Liver (tissue), 9 donors: ENCODE measurements around the gene TMEM179. TPM values are rescaled to one million over a fixed set of nuclear protein-coding genes. Genes with fewer than 3 reads are reported as not detected.

Experiments
- DNase-seq: peaks from one replicate; pipeline ENCODE4 v3.0.0-alpha.2; 2017; ENCODE audit warnings: low spot score
- H3K27ac ChIP-seq, 2 donors: one replicate each; pipeline ENCODE4 v1.7.0; 2013; ENCODE audit warnings: inconsistent platforms in 2 of 2, low read length in 2 of 2, control low read depth in 1 of 2, low read depth in 1 of 2, mild to moderate bottlenecking in 1 of 2
- H3K27me3 ChIP-seq, 4 donors: one replicate each; pipeline versions ENCODE4 v1.6.1 to v1.7.0; 2013; ENCODE audit warnings: low read length in 3 of 4, inconsistent platforms in 1 of 4, mild to moderate bottlenecking in 1 of 4, moderate library complexity in 1 of 4; ENCODE audit not compliant: control insufficient read depth in 4 of 4, insufficient read depth in 4 of 4
- H3K36me3 ChIP-seq, 4 donors: one replicate each; pipeline versions ENCODE4 v1.6.1 to v1.7.0; 2013; ENCODE audit warnings: low read length in 3 of 4, mild to moderate bottlenecking in 3 of 4, low read depth in 1 of 4, moderate library complexity in 1 of 4; ENCODE audit not compliant: control insufficient read depth in 4 of 4, insufficient read depth in 3 of 4
- H3K4me1 ChIP-seq, 4 donors: one replicate each; pipeline versions ENCODE4 v1.6.1 to v1.7.0; 2013; ENCODE audit warnings: low read length in 3 of 4, mild to moderate bottlenecking in 3 of 4, moderate library complexity in 1 of 4; ENCODE audit not compliant: control insufficient read depth in 4 of 4, insufficient read depth in 4 of 4
- H3K4me3 ChIP-seq, 3 donors: one replicate each; pipeline versions ENCODE4 v1.6.1 to v1.7.0; 2013; ENCODE audit warnings: low read length in 3 of 3, control low read depth in 1 of 3, low read depth in 1 of 3, mild to moderate bottlenecking in 1 of 3
- H3K9ac ChIP-seq, 2 donors: one replicate each; pipeline ENCODE4 v1.7.0; 2013; ENCODE audit warnings: low read length in 2 of 2, mild to moderate bottlenecking in 2 of 2, moderate library complexity in 2 of 2, control low read depth in 1 of 2, low read depth in 1 of 2
- H3K9me3 ChIP-seq, 4 donors: one replicate each; pipeline versions ENCODE4 v1.6.1 to v1.7.0; 2013; ENCODE audit warnings: low read length in 3 of 4; ENCODE audit not compliant: control insufficient read depth in 4 of 4
- FOXA2 ChIP-seq: IDR thresholded peaks from 2 replicates; pipeline ENCODE4 v1.6.1; 2016; ENCODE audit warnings: antibody characterized with exemption
- GABPA ChIP-seq, 2 donors: IDR thresholded peaks in 1 of 2; conservative IDR thresholded peaks in 1 of 2; 2 replicates each; pipeline ENCODE4 v1.6.1; 2016; ENCODE audit warnings: antibody characterized with exemption in 2 of 2, mild to moderate bottlenecking in 1 of 2, moderate library complexity in 1 of 2
- HNF4A ChIP-seq, 2 donors: conservative IDR thresholded peaks; 2 replicates each; pipeline ENCODE4 v1.6.1; 2016; ENCODE audit warnings: antibody characterized with exemption in 2 of 2, mild to moderate bottlenecking in 2 of 2
- HNF4G ChIP-seq: IDR thresholded peaks from 2 replicates; pipeline ENCODE4 v1.6.1; 2016; ENCODE audit warnings: antibody characterized with exemption
- NR2F2 ChIP-seq: IDR thresholded peaks from 2 replicates; pipeline ENCODE4 v1.6.1; 2016; ENCODE audit warnings: antibody characterized with exemption
- RAD21 ChIP-seq, 2 donors: IDR thresholded peaks; 2 replicates each; pipeline ENCODE4 v1.6.1; 2016; ENCODE audit warnings: antibody characterized with exemption in 2 of 2, mild to moderate bottlenecking in 2 of 2
- RXRA ChIP-seq, 2 donors: IDR thresholded peaks; 2 replicates each; pipeline ENCODE4 v1.6.1; 2017 to 2018; ENCODE audit warnings: antibody characterized with exemption in 2 of 2, mild to moderate bottlenecking in 1 of 2
- YY1 ChIP-seq: IDR thresholded peaks from 2 replicates; pipeline ENCODE4 v1.6.1; 2016; ENCODE audit warnings: antibody characterized with exemption, mild to moderate bottlenecking
- WGBS: extraction: QIAGEN DNeasy Blood & Tissue Kit; methylation state at CpG from one replicate; pipeline ENCODE4 v1.1.7; 2013; 5-methylcytosine and 5-hydroxymethylcytosine counted together
- polyA plus RNA-seq, 2 donors: library from polyadenylated mRNA; stranded (reverse) in 1 of 2; unstranded in 1 of 2; fragments of 200-250 nt in 1 of 2; fragments of >200 nt in 1 of 2; fragmentation: Nextera tagmentation in 1 of 2; extraction: Ambion mirVana in 1 of 2; gene quantifications; one replicate each; pipeline versions ENCODE4 v1.2.1 to v1.2.3, GENCODE V29; 2013 to 2015
- total RNA-seq, 2 donors: library from RNA; depleted of rRNA; stranded (reverse); fragments of >200 nt; gene quantifications; one replicate each; pipeline ENCODE4 v1.2.3, GENCODE V29; 2014
- TF ChIP-seq, protein P1 (sequence below): IDR thresholded peaks from 2 replicates; pipeline ENCODE4 v1.6.1; 2016; ENCODE audit warnings: antibody characterized with exemption
- TF ChIP-seq, protein P2 (sequence below): IDR thresholded peaks from 2 replicates; pipeline ENCODE4 v1.6.1; 2016; ENCODE audit warnings: antibody characterized with exemption, mild to moderate bottlenecking
- donor health status: healthy.
- donor health status: healthy.
- donor health status: healthy.
- donor health status: healthy.
- donor health status: healthy.

The TMEM179 gene
- total and polyA plus RNA-seq, 4 donors, result 0.12 to 0.37 TPM; not detected in 2

GRCh38 chr14:104541905-104542465, 62.6 kb downstream of the TMEM179 start:
- H3K9me3 ChIP-seq, result no peaks in the 10 kb centered on the region
- H3K27ac ChIP-seq, result no peak overlapping the region
- no peaks in the 10 kb centered on the region for H3K36me3 ChIP-seq
- no peak for DNase-seq
- no peak overlapping the region for H3K9ac ChIP-seq
- TF ChIP-seq, protein P1, sequence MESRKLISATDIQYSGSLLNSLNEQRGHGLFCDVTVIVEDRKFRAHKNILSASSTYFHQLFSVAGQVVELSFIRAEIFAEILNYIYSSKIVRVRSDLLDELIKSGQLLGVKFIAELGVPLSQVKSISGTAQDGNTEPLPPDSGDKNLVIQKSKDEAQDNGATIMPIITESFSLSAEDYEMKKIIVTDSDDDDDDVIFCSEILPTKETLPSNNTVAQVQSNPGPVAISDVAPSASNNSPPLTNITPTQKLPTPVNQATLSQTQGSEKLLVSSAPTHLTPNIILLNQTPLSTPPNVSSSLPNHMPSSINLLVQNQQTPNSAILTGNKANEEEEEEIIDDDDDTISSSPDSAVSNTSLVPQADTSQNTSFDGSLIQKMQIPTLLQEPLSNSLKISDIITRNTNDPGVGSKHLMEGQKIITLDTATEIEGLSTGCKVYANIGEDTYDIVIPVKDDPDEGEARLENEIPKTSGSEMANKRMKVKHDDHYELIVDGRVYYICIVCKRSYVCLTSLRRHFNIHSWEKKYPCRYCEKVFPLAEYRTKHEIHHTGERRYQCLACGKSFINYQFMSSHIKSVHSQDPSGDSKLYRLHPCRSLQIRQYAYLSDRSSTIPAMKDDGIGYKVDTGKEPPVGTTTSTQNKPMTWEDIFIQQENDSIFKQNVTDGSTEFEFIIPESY, result no peak
- TF ChIP-seq GABPA (IDR thresholded peaks at IDR 0.05 in 1 of 2, conservative IDR thresholded peaks at IDR 0.05 in 1 of 2) (no peak), RAD21 (IDR thresholded peaks at IDR 0.05) (no peak), NR2F2 (no peak), HNF4G (no peak), YY1 (no peak), RXRA (IDR thresholded peaks at IDR 0.05) (no peak), HNF4A (conservative IDR thresholded peaks at IDR 0.05) (no peak), FOXA2 (no peak)
- TF ChIP-seq, protein P2, sequence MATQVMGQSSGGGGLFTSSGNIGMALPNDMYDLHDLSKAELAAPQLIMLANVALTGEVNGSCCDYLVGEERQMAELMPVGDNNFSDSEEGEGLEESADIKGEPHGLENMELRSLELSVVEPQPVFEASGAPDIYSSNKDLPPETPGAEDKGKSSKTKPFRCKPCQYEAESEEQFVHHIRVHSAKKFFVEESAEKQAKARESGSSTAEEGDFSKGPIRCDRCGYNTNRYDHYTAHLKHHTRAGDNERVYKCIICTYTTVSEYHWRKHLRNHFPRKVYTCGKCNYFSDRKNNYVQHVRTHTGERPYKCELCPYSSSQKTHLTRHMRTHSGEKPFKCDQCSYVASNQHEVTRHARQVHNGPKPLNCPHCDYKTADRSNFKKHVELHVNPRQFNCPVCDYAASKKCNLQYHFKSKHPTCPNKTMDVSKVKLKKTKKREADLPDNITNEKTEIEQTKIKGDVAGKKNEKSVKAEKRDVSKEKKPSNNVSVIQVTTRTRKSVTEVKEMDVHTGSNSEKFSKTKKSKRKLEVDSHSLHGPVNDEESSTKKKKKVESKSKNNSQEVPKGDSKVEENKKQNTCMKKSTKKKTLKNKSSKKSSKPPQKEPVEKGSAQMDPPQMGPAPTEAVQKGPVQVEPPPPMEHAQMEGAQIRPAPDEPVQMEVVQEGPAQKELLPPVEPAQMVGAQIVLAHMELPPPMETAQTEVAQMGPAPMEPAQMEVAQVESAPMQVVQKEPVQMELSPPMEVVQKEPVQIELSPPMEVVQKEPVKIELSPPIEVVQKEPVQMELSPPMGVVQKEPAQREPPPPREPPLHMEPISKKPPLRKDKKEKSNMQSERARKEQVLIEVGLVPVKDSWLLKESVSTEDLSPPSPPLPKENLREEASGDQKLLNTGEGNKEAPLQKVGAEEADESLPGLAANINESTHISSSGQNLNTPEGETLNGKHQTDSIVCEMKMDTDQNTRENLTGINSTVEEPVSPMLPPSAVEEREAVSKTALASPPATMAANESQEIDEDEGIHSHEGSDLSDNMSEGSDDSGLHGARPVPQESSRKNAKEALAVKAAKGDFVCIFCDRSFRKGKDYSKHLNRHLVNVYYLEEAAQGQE, result no peak
- 70% methylated on average over 11 of the region's 11 CpGs for WGBS
- H3K4me3 ChIP-seq, result no peak overlapping the region
- H3K27me3 ChIP-seq, result peaks cover 0 to 5% (median 2%) of the 10 kb centered on the region in 4 donors
- no peaks in the 10 kb centered on the region for H3K4me1 ChIP-seq

Other genes with a start within 250 kb of the TMEM179 start
- gene C14orf180, start 25.0 kb downstream of the TMEM179 start, total RNA-seq, result 1 to 10 TPM in 1 of 2 donors, under 1 TPM in 1; 0.09 to 2.8 TPM
- gene C14orf180, start 25.0 kb downstream of the TMEM179 start, polyA plus RNA-seq, result 1 to 10 TPM; 3.0 to 4.0 TPM
- gene INF2, start 84.8 kb upstream of the TMEM179 start, total RNA-seq, result 10 to 100 TPM; 13.1 to 35.8 TPM
- gene INF2, start 84.8 kb upstream of the TMEM179 start, polyA plus RNA-seq, result 10 to 100 TPM; 15.1 to 51.6 TPM
- gene ADSS1, start 119.5 kb upstream of the TMEM179 start, total RNA-seq, result 10 to 100 TPM in 1 of 2 donors, 1 to 10 TPM in 1; 1.8 to 13.3 TPM
- gene ADSS1, start 119.5 kb upstream of the TMEM179 start, polyA plus RNA-seq, result 10 to 100 TPM; 11.0 to 18.8 TPM
- 10 to 100 TPM; 67.4 to 90.4 TPM for gene SIVA1, start 148.4 kb upstream of the TMEM179 start, total RNA-seq
- gene SIVA1, start 148.4 kb upstream of the TMEM179 start, polyA plus RNA-seq, result 100 to 1,000 TPM; 109 to 115 TPM
- 100 to 1,000 TPM in 1 of 2 donors, 10 to 100 TPM in 1; 39.2 to 192 TPM for gene AKT1, start 191.0 kb upstream of the TMEM179 start, total RNA-seq
- gene AKT1, start 191.0 kb upstream of the TMEM179 start, polyA plus RNA-seq, result 10 to 100 TPM; 30.6 to 78.2 TPM
- 1 to 10 TPM; 5.4 to 9.4 TPM for gene ZBTB42, start 196.3 kb upstream of the TMEM179 start, total RNA-seq
- 1 to 10 TPM; 1.5 to 4.4 TPM for gene ZBTB42, start 196.3 kb upstream of the TMEM179 start, polyA plus RNA-seq